Fibroblast of lung (primary cell): Measurements from ENCODE around the gene RAB17. TPM values are rescaled to one million over a fixed set of nuclear protein-coding genes. Genes with fewer than 3 reads are reported as not detected.

Experiments
- DNase-seq, 2 donors: peaks; one replicate each; pipeline versions ENCODE4 v3.0.0 to v3.0.0-alpha.2; 2010; ENCODE audit warnings: low read depth in 2 of 2
- H2AFZ ChIP-seq: 2 replicates; pipeline ENCODE4 v1.5.1; 2012; ENCODE audit warnings: low read length, control low read depth, inconsistent platforms
- H3K27ac ChIP-seq: 2 replicates; pipeline ENCODE4 v1.5.1; 2011; ENCODE audit warnings: low read length, control low read depth; ENCODE audit not compliant: insufficient read depth
- H3K27me3 ChIP-seq: 2 replicates; pipeline ENCODE4 v1.5.1; 2011; ENCODE audit warnings: mild to moderate bottlenecking, low read length; ENCODE audit not compliant: control insufficient read depth, insufficient read depth
- H3K36me3 ChIP-seq: 2 replicates; pipeline ENCODE4 v1.5.1; 2011; ENCODE audit warnings: low read length; ENCODE audit not compliant: control insufficient read depth, insufficient read depth
- H3K4me1 ChIP-seq: 2 replicates; pipeline ENCODE4 v1.5.1; 2011; ENCODE audit warnings: low read length; ENCODE audit not compliant: control insufficient read depth, insufficient read depth; ENCODE audit errors: extremely low read depth
- H3K4me2 ChIP-seq: 2 replicates; pipeline ENCODE4 v1.5.1; 2011; ENCODE audit warnings: low read length, control low read depth; ENCODE audit not compliant: insufficient read depth; ENCODE audit errors: extremely low read depth
- H3K4me3 ChIP-seq, 4 experiments: fragments of 200-600 bp in 1 of 4; sonication (generic) in 1 of 4; replicated peaks in 1 of 4; 2 replicates each; pipeline ENCODE4 v1.5.1; 2011 to 2016; ENCODE audit warnings: low read length in 4 of 4, low read depth in 3 of 4, mild to moderate bottlenecking in 3 of 4, control low read depth in 2 of 4, inconsistent platforms in 1 of 4, mixed read lengths in 1 of 4; ENCODE audit not compliant: insufficient read depth in 1 of 4; ENCODE audit errors: control extremely low read depth in 1 of 4
- H3K79me2 ChIP-seq: 2 replicates; pipeline ENCODE4 v1.5.1; 2012; ENCODE audit warnings: mild to moderate bottlenecking, low read length, inconsistent platforms; ENCODE audit not compliant: control insufficient read depth, insufficient read depth
- H3K9ac ChIP-seq: 2 replicates; pipeline ENCODE4 v1.5.1; 2011; ENCODE audit warnings: mild to moderate bottlenecking, low read length, control low read depth; ENCODE audit not compliant: insufficient read depth
- H3K9me3 ChIP-seq: 2 replicates; pipeline ENCODE4 v1.5.1; 2012; ENCODE audit warnings: low read depth, low read length; ENCODE audit not compliant: control insufficient read depth, insufficient read depth
- H4K20me1 ChIP-seq: 2 replicates; pipeline ENCODE4 v1.5.1; 2011; ENCODE audit warnings: low read length; ENCODE audit not compliant: control insufficient read depth, insufficient read depth; ENCODE audit errors: extremely low read depth
- CTCF ChIP-seq, 2 donors: IDR thresholded peaks in 1 of 2; conservative IDR thresholded peaks in 1 of 2; 1 replicate in 1 of 2; 2 replicates in 1 of 2; pipeline ENCODE4 v1.5.1; 2011 to 2012; ENCODE audit warnings: low read length in 2 of 2, control low read depth in 1 of 2, inconsistent platforms in 1 of 2, low read depth in 1 of 2, mild to moderate bottlenecking in 1 of 2
- EZH2 ChIP-seq: IDR thresholded peaks from 2 replicates; pipeline ENCODE4 v1.5.1; 2012; ENCODE audit warnings: low read length, control low read depth, mild to moderate bottlenecking; ENCODE audit errors: missing control alignments
- polyA plus RNA-seq, 2 donors: library from polyadenylated mRNA; depleted of rRNA in 1 of 2; stranded (reverse) in 1 of 2; unstranded in 1 of 2; fragments of >200 nt; gene quantifications; 2 replicates each; pipeline ENCODE4 v1.2.1, GENCODE V29; 2011 to 2012; ENCODE audit warnings: missing spikeins in 1 of 2
- total RNA-seq: library from RNA; depleted of rRNA; stranded (reverse); fragments of >200 nt; gene quantifications from 2 replicates; pipeline ENCODE4 v1.2.1, GENCODE V29; 2014

RAB17 gene
- total and polyA plus RNA-seq, 2 donors (not counting 1 experiment from before 2014, with no cell fraction given), result 0.17 to 0.22 TPM

- Histone ChIP-seq H3K36me3 (no peaks in the 10 kb centered on the region), H3K79me2 (no peaks in the 10 kb centered on the region)
- TF ChIP-seq CTCF (conservative IDR thresholded peaks at IDR 0.05 in 1 of 2, IDR thresholded peaks at IDR 0.05 in 1 of 2; ENCODE audit: low read depth in 1 of 2, low read length in 2 of 2) (no peak), EZH2 (no peak)
Observed at GRCh38 chr2:237638176-237638575, 47.6 kb upstream of the RAB17 start.

GRCh38 chr2:237637429-237638135, 47.0 kb upstream of the RAB17 start:
- H3K27ac ChIP-seq, result no peak overlapping the region
- no peaks in the 10 kb centered on the region for H3K4me1 ChIP-seq
- H3K27me3 ChIP-seq, result no peaks in the 10 kb centered on the region
- no peaks in the 10 kb centered on the region for H3K79me2 ChIP-seq
- no peaks in the 10 kb centered on the region for H3K9me3 ChIP-seq
- no peak overlapping the region for H2AFZ ChIP-seq
- no peak overlapping the region for H3K9ac ChIP-seq
- H3K4me2 ChIP-seq, result no peak overlapping the region
- H3K4me3 ChIP-seq, result no peak overlapping the region
- H4K20me1 ChIP-seq, result no peaks in the 10 kb centered on the region
- TF ChIP-seq CTCF (conservative IDR thresholded peaks at IDR 0.05 in 1 of 2, IDR thresholded peaks at IDR 0.05 in 1 of 2; ENCODE audit: low read depth in 1 of 2, low read length in 2 of 2) (no peak), EZH2 (no peak)
- DNase-seq, result no peak
- H3K36me3 ChIP-seq, result no peaks in the 10 kb centered on the region

More at GRCh38 chr2:237638176-237638575, 47.6 kb upstream of the RAB17 start:
- H3K27me3 ChIP-seq, result no peaks in the 10 kb centered on the region
- H3K27ac ChIP-seq, result no peak overlapping the region
- H3K4me1 ChIP-seq, result no peaks in the 10 kb centered on the region
- H3K4me2 ChIP-seq, result no peak overlapping the region
- no peak for DNase-seq
- no peak overlapping the region for H3K9ac ChIP-seq
- no peaks in the 10 kb centered on the region for H4K20me1 ChIP-seq
- H2AFZ ChIP-seq, result no peak overlapping the region
- no peak overlapping the region for H3K4me3 ChIP-seq
- H3K9me3 ChIP-seq, result no peaks in the 10 kb centered on the region

GRCh38 chr2:237636578-237636977, 46.0 kb upstream of the RAB17 start:
- no peak for DNase-seq
- no peak overlapping the region for H2AFZ ChIP-seq
- no peak overlapping the region for H3K9ac ChIP-seq
- H3K4me3 ChIP-seq, result no peak overlapping the region
- no peaks in the 10 kb centered on the region for H3K27me3 ChIP-seq
- no peaks in the 10 kb centered on the region for H3K79me2 ChIP-seq
- no peaks in the 10 kb centered on the region for H3K9me3 ChIP-seq
- H3K27ac ChIP-seq, result no peak overlapping the region
- no peaks in the 10 kb centered on the region for H3K4me1 ChIP-seq
- no peak for TF ChIP-seq CTCF (conservative IDR thresholded peaks at IDR 0.05 in 1 of 2, IDR thresholded peaks at IDR 0.05 in 1 of 2; ENCODE audit: low read depth in 1 of 2, low read length in 2 of 2)
- no peak for TF ChIP-seq EZH2
- H3K36me3 ChIP-seq, result peaks cover 1% of the 10 kb centered on the region
- no peaks in the 10 kb centered on the region for H4K20me1 ChIP-seq
- no peak overlapping the region for H3K4me2 ChIP-seq
